Activated B cell treated with CpG ODN at 0.5 μM for 24 hours (primary cell): ENCODE results near the gene ZNF282. TPM values are rescaled to one million over a fixed set of nuclear protein-coding genes. Genes with fewer than 3 reads are reported as not detected.
"Not testable (repeated sequence)": the region's sequence is repeated elsewhere in the genome, so short reads cannot be mapped to it uniquely, and the experiment has no call there.

ENCODE experiments used
- ATAC-seq: fragments of 200-7000 bp; cut with Tn5 transposase; one replicate; pipeline ENCODE4 v1.10.0; 2021; ENCODE audit warnings: low read depth, mild to moderate bottlenecking, moderate library complexity
- CTCF ChIA-PET: fragments of 350-600 bp; sonication (Branson Sonifier 250); formaldehyde crosslinking; loops from one replicate; lab custom pipeline; 2021; ENCODE audit warnings: antibody characterized with exemption; lab: Charles Lee
- POLR2A ChIA-PET: fragments of 350-600 bp; sonication (Branson Sonifier 250); formaldehyde crosslinking; loops from one replicate; lab custom pipeline; 2021; ENCODE audit warnings: antibody characterized with exemption; lab: Charles Lee
- DNase-seq: peaks from one replicate; pipeline ENCODE4 v3.0.0; 2022
- H3K27ac Mint-ChIP-seq: one replicate; pipeline ENCODE4 v1.8.0; 2020; ENCODE audit warnings: mixed read lengths
- H3K27me3 Mint-ChIP-seq: one replicate; pipeline ENCODE4 v1.8.0; 2021; ENCODE audit warnings: mixed read lengths
- H3K36me3 Mint-ChIP-seq: one replicate; pipeline ENCODE4 v1.8.0; 2021; ENCODE audit warnings: low read depth, mixed read lengths
- H3K4me1 Mint-ChIP-seq: one replicate; pipeline ENCODE4 v1.8.0; 2021; ENCODE audit warnings: mixed read lengths
- H3K4me3 Mint-ChIP-seq: one replicate; pipeline ENCODE4 v1.8.0; 2020; ENCODE audit warnings: mild to moderate bottlenecking, mixed read lengths
- H3K9me3 Mint-ChIP-seq: one replicate; pipeline ENCODE4 v1.8.0; 2020; ENCODE audit warnings: mixed read lengths
- CTCF ChIP-seq: fragments of 200-600 bp; IDR thresholded peaks from one replicate; pipeline ENCODE4 v1.8.0; 2022; ENCODE audit warnings: antibody characterized with exemption, mild to moderate bottlenecking
- intact Hi-C: fragments of 100-400 bp; cut with micrococcal nuclease; formaldehyde crosslinking; loops from one replicate; pipeline ENCODE4 v1.15.1; 2024
- total RNA-seq: library from RNA; stranded (reverse); gene quantifications from 2 replicates; pipeline ENCODE4 v1.2.3, GENCODE V29; 2022

Gene ZNF282
- total RNA-seq, 1 donor from 2014 or later: 21.7 TPM

DNA sequence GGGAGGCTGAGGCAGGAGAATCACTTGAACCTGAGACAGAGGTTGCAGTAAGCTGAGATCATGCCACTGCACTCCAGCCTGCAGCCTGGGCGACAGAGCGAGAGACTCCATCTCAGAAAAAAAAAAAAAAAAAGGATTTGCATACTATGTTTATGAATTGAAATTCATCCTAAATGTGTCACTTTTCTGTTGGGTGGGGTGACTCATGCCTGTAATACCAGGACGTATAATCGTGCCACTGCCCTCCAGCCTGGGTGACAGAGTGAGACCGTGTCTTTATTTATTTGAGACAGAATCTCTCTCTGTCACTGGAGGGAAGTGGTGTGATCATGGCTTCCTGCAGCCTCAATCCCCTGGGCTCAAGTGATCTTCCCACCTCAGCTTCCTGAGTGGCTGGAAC lies 49.9 kb downstream of the ZNF282 start:
- ATAC-seq: peak; percentile 85
- POLR2A ChIA-PET: interaction anchor here (0.6 to 2.0 kb wide), 3 partner anchors 13 to 154 kb away, joined by 3 to 8 read pairs (median 4); partner anchors contain the start of gene ZNF783
- H3K4me3 Mint-ChIP-seq: no peak overlapping the region

GRCh38 chr7:149245744-149246143 lies 50.4 kb downstream of the ZNF282 start:
- TF ChIP-seq CTCF: no peak
- Mint-ChIP-seq H3K9me3 (peaks cover 3% of the 10 kb centered on the region), H3K36me3 (peaks cover 24% of the 10 kb centered on the region), H3K27me3 (no peaks in the 10 kb centered on the region), H3K4me3 (no peak overlapping the region), H3K4me1 (peaks cover 40% of the 10 kb centered on the region), H3K27ac (peak overlapping the region; percentile 63)
- ATAC-seq (no peak), DNase-seq (no peak)
- ChIA-PET POLR2A (interaction anchor here (0.6 to 2.0 kb wide), 3 partner anchors 13 to 154 kb away, joined by 3 to 8 read pairs (median 4); partner anchors contain the start of gene ZNF783), CTCF (interaction anchor here (0.8 kb wide), 1 partner anchor 15 kb away, joined by 3 read pairs; no protein-coding TSS in a partner anchor)
- intact Hi-C loops: loop anchor here (10.0 kb wide), 1 partner anchor 221 kb away; the partner anchor contains the start of gene PDIA4

More for the DNA sequence above, 49.9 kb downstream of the ZNF282 start:
- intact Hi-C loops: loop anchor here (10.0 kb wide), 1 partner anchor 220 kb away; the partner anchor contains the start of gene PDIA4
- no peak for DNase-seq
- TF ChIP-seq CTCF: no peak
- CTCF ChIA-PET: no interaction called here
- Mint-ChIP-seq H3K9me3 (peaks cover 3% of the 10 kb centered on the region), H3K27me3 (no peaks in the 10 kb centered on the region), H3K36me3 (peaks cover 19% of the 10 kb centered on the region), H3K27ac (peak overlapping the region; percentile 63), H3K4me1 (peaks cover 45% of the 10 kb centered on the region)

- no peak for TF ChIP-seq CTCF
- Mint-ChIP-seq H3K9me3 (no peaks in the 10 kb centered on the region), H3K27me3 (no peaks in the 10 kb centered on the region), H3K4me3 (no peak overlapping the region), H3K36me3 (peaks cover 38% of the 10 kb centered on the region), H3K4me1 (peaks cover 29% of the 10 kb centered on the region), H3K27ac (peak overlapping the region; percentile 77)
- POLR2A ChIA-PET: interaction anchor here (0.8 kb wide), 1 partner anchor 13 kb away, joined by 3 read pairs; the partner anchor contains the start of gene ZNF783
- ATAC-seq (no peak), DNase-seq (no peak)
- CTCF ChIA-PET: no interaction called here
- intact Hi-C loops: loop anchor here (10.0 kb wide), 1 partner anchor 224 kb away; the partner anchor contains the start of gene PDIA4
Observed at GRCh38 chr7:149248777-149249176, 53.4 kb downstream of the ZNF282 start.

- H3K4me3 Mint-ChIP-seq, intact Hi-C loops, H3K27me3 Mint-ChIP-seq, ATAC-seq, H3K9me3 Mint-ChIP-seq, H3K27ac Mint-ChIP-seq, DNase-seq: not testable (repeated sequence)
- POLR2A ChIA-PET: interaction anchor here (0.6 kb wide), 1 partner anchor 15 kb away, joined by 4 read pairs; no protein-coding TSS in a partner anchor
- CTCF ChIA-PET: interaction anchor here (1.5 kb wide), 1 partner anchor 11 kb away, joined by 5 read pairs; the partner anchor contains the start of gene ZNF783
- Mint-ChIP-seq H3K36me3 (peaks cover 48% of the 10 kb centered on the region), H3K4me1 (peaks cover 22% of the 10 kb centered on the region)
Observed at GRCh38 chr7:149250151-149250550, 54.8 kb downstream of the ZNF282 start.

- intact Hi-C loops, H3K4me3 Mint-ChIP-seq, ATAC-seq, H3K27me3 Mint-ChIP-seq, H3K27ac Mint-ChIP-seq, DNase-seq, H3K9me3 Mint-ChIP-seq: not testable (repeated sequence)
- POLR2A ChIA-PET: interaction anchor here (0.7 kb wide), 1 partner anchor 1184 kb away, joined by 7 read pairs; no protein-coding TSS in a partner anchor
- peaks cover 12% of the 10 kb centered on the region for H3K4me1 Mint-ChIP-seq
- CTCF ChIA-PET: interaction anchor here (0.7 to 0.8 kb wide), 2 partner anchors 10 to 35 kb away, joined by 3 to 4 read pairs; partner anchors contain the start of gene ZNF783
- H3K36me3 Mint-ChIP-seq: peaks cover 56% of the 10 kb centered on the region
Observed at GRCh38 chr7:149251518-149251917, 56.2 kb downstream of the ZNF282 start.

DNA sequence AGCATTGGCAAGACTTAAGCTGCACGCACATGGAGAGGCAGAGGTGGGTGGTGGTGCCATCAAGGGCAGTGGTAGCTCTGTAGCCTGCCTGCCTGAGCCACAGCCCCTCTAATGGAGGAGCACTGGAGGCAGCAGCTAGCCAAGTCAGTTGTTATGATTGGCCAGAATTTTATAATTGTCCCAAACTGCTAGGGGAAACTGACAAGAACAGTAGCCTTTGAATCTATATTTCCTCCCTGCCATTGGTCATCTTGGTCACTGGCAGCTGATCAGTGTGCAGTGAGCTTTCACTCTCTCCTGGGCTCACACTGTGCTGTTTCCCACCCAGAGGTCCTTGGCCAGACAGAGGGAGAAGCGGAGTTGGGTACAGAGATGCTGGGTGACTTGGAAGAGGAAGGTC lies 57.0 kb downstream of the ZNF282 start:
- Mint-ChIP-seq H3K27ac (no peak overlapping the region), H3K4me3 (no peak overlapping the region), H3K9me3 (no peaks in the 10 kb centered on the region), H3K4me1 (peaks cover 12% of the 10 kb centered on the region), H3K27me3 (no peaks in the 10 kb centered on the region), H3K36me3 (peaks cover 56% of the 10 kb centered on the region)
- CTCF ChIA-PET: interaction anchor here (0.8 to 1.3 kb wide), 2 partner anchors 9 kb away, joined by 3 to 4 read pairs; partner anchors contain the start of gene ZNF783
- DNase-seq (no peak), ATAC-seq (no peak)
- intact Hi-C loops: no loop called here
- no peak for TF ChIP-seq CTCF
- POLR2A ChIA-PET: interaction anchor here (0.7 kb wide), 1 partner anchor 1184 kb away, joined by 7 read pairs; no protein-coding TSS in a partner anchor
